ENCODE results near the gene AAMP. TPM values are rescaled to one million over a fixed set of nuclear protein-coding genes. Genes with fewer than 3 reads are reported as not detected.

Gene AAMP
- total RNA-seq, 6 experiments from 2014 or later, result 71.6 to 91.3 (median 80.4) TPM

DNA sequence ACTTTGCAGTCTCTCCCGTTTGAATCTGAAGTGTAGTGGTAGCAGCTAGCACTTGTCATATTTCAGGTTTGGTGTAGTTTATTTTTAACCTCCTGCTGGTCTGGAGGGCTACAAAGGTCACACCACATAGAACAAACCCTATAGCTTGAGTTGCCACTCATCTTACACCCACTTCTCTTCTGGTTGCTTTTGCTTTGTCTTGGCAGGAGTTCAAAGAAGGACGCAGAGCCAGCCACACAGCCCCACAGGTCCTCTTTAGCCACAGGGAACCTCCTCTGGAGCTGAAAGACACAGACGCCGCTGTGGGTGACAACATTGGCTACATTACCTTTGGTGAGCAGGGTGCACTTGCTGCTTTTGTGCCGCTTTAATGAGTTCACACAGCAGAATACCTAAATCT lies 24.7 kb downstream of the AAMP start:
- H3K27ac Mint-ChIP-seq, result no peak overlapping the region
- peaks cover 7% of the 10 kb centered on the region for H3K27me3 Mint-ChIP-seq (ENCODE audit: insufficient read depth)
- no peaks in the 10 kb centered on the region for H3K4me1 Mint-ChIP-seq (ENCODE audit: low read depth)
- TF ChIP-seq, protein P1, sequence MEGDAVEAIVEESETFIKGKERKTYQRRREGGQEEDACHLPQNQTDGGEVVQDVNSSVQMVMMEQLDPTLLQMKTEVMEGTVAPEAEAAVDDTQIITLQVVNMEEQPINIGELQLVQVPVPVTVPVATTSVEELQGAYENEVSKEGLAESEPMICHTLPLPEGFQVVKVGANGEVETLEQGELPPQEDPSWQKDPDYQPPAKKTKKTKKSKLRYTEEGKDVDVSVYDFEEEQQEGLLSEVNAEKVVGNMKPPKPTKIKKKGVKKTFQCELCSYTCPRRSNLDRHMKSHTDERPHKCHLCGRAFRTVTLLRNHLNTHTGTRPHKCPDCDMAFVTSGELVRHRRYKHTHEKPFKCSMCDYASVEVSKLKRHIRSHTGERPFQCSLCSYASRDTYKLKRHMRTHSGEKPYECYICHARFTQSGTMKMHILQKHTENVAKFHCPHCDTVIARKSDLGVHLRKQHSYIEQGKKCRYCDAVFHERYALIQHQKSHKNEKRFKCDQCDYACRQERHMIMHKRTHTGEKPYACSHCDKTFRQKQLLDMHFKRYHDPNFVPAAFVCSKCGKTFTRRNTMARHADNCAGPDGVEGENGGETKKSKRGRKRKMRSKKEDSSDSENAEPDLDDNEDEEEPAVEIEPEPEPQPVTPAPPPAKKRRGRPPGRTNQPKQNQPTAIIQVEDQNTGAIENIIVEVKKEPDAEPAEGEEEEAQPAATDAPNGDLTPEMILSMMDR (IDR thresholded peaks at IDR 0.05), result no peak
- no peak overlapping the region for H3K4me3 Mint-ChIP-seq
- H3K9me3 Mint-ChIP-seq, result no peaks in the 10 kb centered on the region
- no peak for DNase-seq
- peaks cover 27% of the 10 kb centered on the region for H3K36me3 Mint-ChIP-seq (ENCODE audit: low read depth)

DNA sequence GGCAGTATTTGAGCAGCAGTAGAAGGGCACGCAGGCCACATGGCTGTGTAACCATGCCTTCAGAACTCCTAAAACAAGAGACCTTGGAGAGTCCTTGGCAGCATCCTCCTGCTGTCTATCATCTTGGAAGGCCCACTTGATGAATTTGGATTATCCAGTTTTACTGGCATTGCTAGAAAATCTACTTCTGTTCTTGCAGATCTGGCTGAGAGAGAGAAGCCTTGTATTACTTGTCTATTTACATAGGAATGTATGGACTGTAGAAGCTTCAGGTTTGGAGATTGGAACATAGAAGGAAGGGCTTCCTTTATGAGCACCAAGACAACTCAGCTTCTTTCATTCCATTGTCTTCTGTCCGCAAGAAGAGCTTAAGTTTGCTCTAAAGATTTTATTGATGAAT lies 25.3 kb downstream of the AAMP start:
- DNase-seq, result no peak
- Mint-ChIP-seq H3K4me3 (no peak overlapping the region), H3K4me1 (ENCODE audit: low read depth) (no peaks in the 10 kb centered on the region), H3K9me3 (no peaks in the 10 kb centered on the region), H3K27me3 (ENCODE audit: insufficient read depth) (peaks cover 6% of the 10 kb centered on the region), H3K36me3 (ENCODE audit: low read depth) (peaks cover 22% of the 10 kb centered on the region), H3K27ac (no peak overlapping the region)
- TF ChIP-seq, protein P1 (IDR thresholded peaks at IDR 0.05), result no peak

DNA sequence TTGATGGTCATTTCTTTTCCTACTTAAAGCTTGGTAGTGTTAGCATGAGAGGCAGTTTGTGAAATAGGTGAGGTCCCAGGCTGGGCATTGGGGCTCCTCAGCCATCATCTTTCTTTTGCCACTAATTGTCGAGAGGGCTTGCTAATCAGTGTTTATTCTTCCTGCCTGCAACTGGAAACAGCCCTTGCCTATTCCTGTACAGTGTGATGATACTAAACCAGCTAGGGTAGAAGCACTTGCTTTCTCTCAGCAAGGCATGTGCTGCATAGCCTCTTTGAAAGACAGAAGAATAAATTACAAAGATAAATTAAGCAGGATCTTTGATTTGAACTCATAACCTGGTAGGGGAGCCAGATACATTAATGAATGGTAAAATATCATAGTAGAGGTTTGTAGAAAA lies 25.7 kb downstream of the AAMP start:
- Mint-ChIP-seq H3K27me3 (ENCODE audit: insufficient read depth) (peaks cover 4% of the 10 kb centered on the region), H3K9me3 (no peaks in the 10 kb centered on the region), H3K4me1 (ENCODE audit: low read depth) (no peaks in the 10 kb centered on the region), H3K36me3 (ENCODE audit: low read depth) (peaks cover 19% of the 10 kb centered on the region), H3K4me3 (no peak overlapping the region), H3K27ac (no peak overlapping the region)
- TF ChIP-seq, protein P1 (IDR thresholded peaks at IDR 0.05), result no peak
- no peak for DNase-seq

DNA sequence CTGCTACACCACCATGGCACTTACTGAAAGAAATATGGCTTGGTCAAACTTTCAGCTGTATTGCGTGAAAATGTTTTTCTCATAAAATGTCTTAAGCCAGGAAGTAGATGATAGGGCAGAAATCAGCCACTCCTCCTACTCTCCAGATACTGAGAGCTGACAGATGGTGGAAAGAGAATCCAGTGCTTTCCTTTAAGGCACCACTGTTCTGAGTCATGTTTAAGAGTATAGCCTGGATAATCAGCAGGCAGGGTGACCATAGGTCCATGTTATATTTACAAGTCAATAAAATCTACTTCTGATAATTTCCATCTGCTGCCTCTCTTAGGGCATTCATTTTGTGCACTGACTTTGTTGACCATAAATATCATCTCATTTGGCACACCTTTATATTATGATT lies 31.1 kb downstream of the AAMP start:
- Mint-ChIP-seq H3K4me1 (ENCODE audit: low read depth) (peaks cover 6% of the 10 kb centered on the region; the same call in 1 of the 2 replicates), H3K4me3 (no peak overlapping the region), H3K9me3 (no peaks in the 10 kb centered on the region), H3K27ac (no peak overlapping the region; the same call in 1 of the 2 replicates), H3K27me3 (ENCODE audit: insufficient read depth) (no peaks in the 10 kb centered on the region; the same call in none of the 2 replicates), H3K36me3 (ENCODE audit: low read depth) (peaks cover 33% of the 10 kb centered on the region)
- DNase-seq, result no peak
- TF ChIP-seq, protein P1 (IDR thresholded peaks at IDR 0.05), result no peak

DNA sequence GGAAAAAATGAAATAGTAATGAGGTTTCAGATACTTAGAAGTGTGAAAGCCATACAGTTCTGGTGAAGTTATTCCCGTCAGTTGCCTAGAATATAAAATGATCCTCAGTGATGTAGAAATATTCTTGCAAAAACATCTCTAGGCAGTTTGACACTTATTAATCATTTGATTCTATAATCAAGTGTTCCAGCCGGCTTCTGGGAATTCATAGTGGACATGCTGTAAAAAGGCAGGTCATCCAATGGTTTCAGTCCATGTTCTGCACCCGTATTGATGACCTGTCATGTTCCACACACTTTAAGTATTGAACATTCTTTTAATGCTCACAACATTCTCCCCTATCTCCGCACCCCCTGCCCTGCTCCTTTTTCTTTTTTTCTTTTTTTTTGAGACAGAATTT lies 33.1 kb downstream of the AAMP start:
- no peak for DNase-seq
- H3K27ac Mint-ChIP-seq, result no peak overlapping the region
- TF ChIP-seq, protein P1 (IDR thresholded peaks at IDR 0.05), result no peak
- H3K4me3 Mint-ChIP-seq, result no peak overlapping the region
- peaks cover 45% of the 10 kb centered on the region for H3K36me3 Mint-ChIP-seq (ENCODE audit: low read depth)
- H3K9me3 Mint-ChIP-seq, result no peaks in the 10 kb centered on the region
- H3K4me1 Mint-ChIP-seq (ENCODE audit: low read depth), result peaks cover 13% of the 10 kb centered on the region; the same call in 1 of the 2 replicates
- H3K27me3 Mint-ChIP-seq (ENCODE audit: insufficient read depth), result no peaks in the 10 kb centered on the region; the same call in 1 of the 2 replicates

DNA sequence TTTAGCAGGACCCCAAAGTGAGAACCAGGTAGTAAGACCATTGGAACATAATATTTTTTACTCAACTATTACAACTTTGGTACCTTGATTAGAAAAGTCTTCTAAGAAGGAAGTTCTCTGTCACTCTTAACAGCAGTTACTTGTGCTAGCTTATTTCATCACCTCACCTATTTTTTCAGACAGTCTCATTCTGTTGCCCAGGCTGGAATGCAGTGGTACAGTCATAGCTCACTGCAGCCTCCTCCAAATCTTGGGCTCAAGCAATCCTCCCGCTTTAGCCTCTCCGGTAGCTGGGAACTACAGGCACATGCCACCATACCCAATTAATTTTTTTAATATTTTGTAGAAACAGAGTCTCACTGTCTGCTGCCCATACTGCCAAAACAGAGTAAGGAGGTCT lies 34.9 kb downstream of the AAMP start:
- no peak overlapping the region for H3K27ac Mint-ChIP-seq
- no peak overlapping the region for H3K4me3 Mint-ChIP-seq
- no peaks in the 10 kb centered on the region; the same call in none of the 2 replicates for H3K27me3 Mint-ChIP-seq (ENCODE audit: insufficient read depth)
- TF ChIP-seq, protein P1 (IDR thresholded peaks at IDR 0.05), result no peak
- no peak for DNase-seq
- peaks cover 59% of the 10 kb centered on the region for H3K36me3 Mint-ChIP-seq (ENCODE audit: low read depth)
- H3K4me1 Mint-ChIP-seq (ENCODE audit: low read depth), result peaks cover 27% of the 10 kb centered on the region
- no peaks in the 10 kb centered on the region for H3K9me3 Mint-ChIP-seq

Data from HFFc6 (cell line).